K562 (cell line): Measurements from ENCODE around the gene HOXA4. TPM values are rescaled to one million over a fixed set of nuclear protein-coding genes. Genes with fewer than 3 reads are reported as not detected.

Experiments
- ATAC-seq: fragments of 200-7000 bp; cut with Tn5 transposase; 3 replicates; pipeline ENCODE4 v1.9.1; 2020; ENCODE audit warnings: moderate library complexity
- BruUV-seq: library from RNA; stranded (reverse); fragments of 400-500 nt; replicated peaks from 2 replicates; lab custom pipeline; 2021; lab: Mats Ljungman, UMichigan
- CTCF ChIA-PET: fragments of 300-600 bp; formaldehyde crosslinking; extraction: SDS; loops from one replicate; lab custom pipeline; 2021; ENCODE audit warnings: low intra/inter-chr PET ratio; lab: Yijun Ruan, JAX
- POLR2A ChIA-PET: fragments of 300-600, 350-650 bp; sonication (Branson Sonifier 250); formaldehyde crosslinking; extraction: SDS; loops from one replicate; lab custom pipeline; 2021; ENCODE audit warnings: antibody characterized with exemption, inconsistent platforms; lab: Yijun Ruan, JAX
- DNase-seq, 4 experiments: peaks; one replicate each; pipeline versions ENCODE4 v3.0.0 to v3.0.0-alpha.2; 2011 to 2018; ENCODE audit warnings: low spot score in 3 of 4, mixed read lengths in 3 of 4; ENCODE audit errors: extremely low read depth in 1 of 4
- FAIRE-seq: peaks from 2 replicates; lab custom pipeline; 2011; peaks lifted over from hg19 to GRCh38; lab: Jason Lieb, UNC
- H2AFZ ChIP-seq: 2 replicates; pipeline ENCODE4 v1.6.0; 2011; ENCODE audit warnings: low read depth, low read length, control low read depth, inconsistent platforms
- H3K27ac ChIP-seq: fragments of 200-600 bp; 3 replicates; pipeline ENCODE4 v1.8.0; 2011; ENCODE audit warnings: low read depth, mild to moderate bottlenecking, control low read depth, inconsistent platforms, low read length, moderate library complexity, mixed read lengths; ENCODE audit errors: extremely low read depth
- H3K27me3 ChIP-seq, 2 experiments: fragments of 300-600 bp in 1 of 2; 2 replicates in 1 of 2; 3 replicates in 1 of 2; pipeline versions ENCODE4 v1.6.0 to v1.8.0; 2011; ENCODE audit warnings: inconsistent platforms in 2 of 2, low read length in 2 of 2, mild to moderate bottlenecking in 1 of 2, mixed read lengths in 1 of 2, moderate library complexity in 1 of 2; ENCODE audit not compliant: control insufficient read depth in 2 of 2, insufficient read depth in 2 of 2
- H3K36me3 ChIP-seq: fragments of 300-600 bp; 3 replicates; pipeline ENCODE4 v1.8.0; 2011; ENCODE audit warnings: mild to moderate bottlenecking, low read length, inconsistent platforms; ENCODE audit not compliant: control insufficient read depth, insufficient read depth
- H3K4me1 ChIP-seq, 2 experiments: fragments of 200-600 bp in 1 of 2; replicated peaks in 1 of 2; 2 replicates in 1 of 2; 3 replicates in 1 of 2; pipeline versions ENCODE4 v1.5.1 to v1.8.0; 2011; ENCODE audit warnings: inconsistent platforms in 2 of 2, low read length in 2 of 2, mild to moderate bottlenecking in 1 of 2, mixed read lengths in 1 of 2, moderate library complexity in 1 of 2; ENCODE audit not compliant: control insufficient read depth in 2 of 2, insufficient read depth in 2 of 2
- H3K4me2 ChIP-seq: 2 replicates; pipeline ENCODE4 v1.6.1; 2011; ENCODE audit warnings: low read length, control low read depth, inconsistent platforms, mixed read lengths; ENCODE audit not compliant: insufficient read depth
- H3K4me3 ChIP-seq: fragments of 200-600 bp; sonication (generic), shearing (Covaris generic); 2 replicates; pipeline ENCODE4 v1.5.1; 2016; ENCODE audit warnings: control low read depth, inconsistent platforms
- H3K79me2 ChIP-seq: fragments of 200-600 bp; 3 replicates; pipeline ENCODE4 v1.8.0; 2011; ENCODE audit warnings: low read length, inconsistent platforms; ENCODE audit not compliant: control insufficient read depth, insufficient read depth
- H3K9ac ChIP-seq, 2 experiments: 2 replicates each; pipeline versions ENCODE4 v1.6.0 to v1.6.1; 2011; ENCODE audit warnings: low read depth in 2 of 2, low read length in 2 of 2, control low read depth in 1 of 2, inconsistent platforms in 1 of 2, mild to moderate bottlenecking in 1 of 2, mixed read lengths in 1 of 2; ENCODE audit not compliant: insufficient read depth in 1 of 2
- H3K9me1 ChIP-seq: one replicate; pipeline ENCODE4 v1.6.0; 2011; ENCODE audit warnings: inconsistent platforms, mild to moderate bottlenecking, low read length, moderate library complexity; ENCODE audit not compliant: control insufficient read depth, insufficient read depth
- H3K9me3 ChIP-seq: replicated peaks from 2 replicates; pipeline ENCODE4 v1.5.1; 2011; ENCODE audit warnings: low read depth, low read length, inconsistent platforms; ENCODE audit not compliant: control insufficient read depth, insufficient read depth
- H4K20me1 ChIP-seq: replicated peaks from 2 replicates; pipeline ENCODE4 v1.6.1; 2011; ENCODE audit warnings: low read length, inconsistent platforms, mixed read lengths; ENCODE audit not compliant: control insufficient read depth, insufficient read depth
- BRD4 ChIP-seq: fragments of 200-600 bp; sonication (generic); IDR thresholded peaks from 2 replicates; pipeline ENCODE4 v1.6.1; 2017; ENCODE audit warnings: inconsistent platforms
- HDGF ChIP-seq: fragments of 450-650 bp; IDR thresholded peaks from 2 replicates; pipeline ENCODE4 v1.6.1; 2016
- MECOM ChIP-seq: fragments of 250-450 bp; sonication (Bioruptor Pico); IDR thresholded peaks from 2 replicates; pipeline ENCODE4 v1.8.0; 2022; ENCODE audit warnings: inconsistent platforms
- NFYB ChIP-seq: IDR thresholded peaks from 2 replicates; pipeline ENCODE4 v1.6.1; 2011; ENCODE audit warnings: mild to moderate bottlenecking, moderate library complexity; ENCODE audit not compliant: insufficient read length; ENCODE audit errors: extremely low read depth
- NUFIP1 ChIP-seq: fragments of 450-650 bp; IDR thresholded peaks from 2 replicates; pipeline ENCODE4 v1.6.1; 2018; ENCODE audit not compliant: partially characterized antibody
- PCBP1 ChIP-seq: fragments of 200-400 bp; formaldehyde crosslinking; IDR thresholded peaks from 2 replicates; pipeline ENCODE4 v1.6.1; 2018; ENCODE audit warnings: mild to moderate bottlenecking, low read depth, low read length; ENCODE audit not compliant: poor library complexity, severe bottlenecking
- PCBP2 ChIP-seq: fragments of 200-400 bp; formaldehyde crosslinking; IDR thresholded peaks from 2 replicates; pipeline ENCODE4 v1.6.1; 2018; ENCODE audit warnings: low read length, low read depth, mild to moderate bottlenecking, moderate library complexity; ENCODE audit not compliant: poor library complexity, severe bottlenecking
- RBM14 ChIP-seq: fragments of 200-400 bp; formaldehyde crosslinking; IDR thresholded peaks from 2 replicates; pipeline ENCODE4 v1.6.1; 2018; ENCODE audit warnings: low read depth, mild to moderate bottlenecking, low read length, moderate library complexity, borderline replicate concordance; ENCODE audit not compliant: insufficient read depth
- TEAD4 ChIP-seq, 2 experiments: sonication (generic) in 1 of 2; formaldehyde crosslinking in 1 of 2; IDR thresholded peaks; 2 replicates each; pipeline versions ENCODE4 v1.6.1 to v1.8.0; 2012 to 2022; ENCODE audit warnings: borderline replicate concordance in 1 of 2, inconsistent platforms in 1 of 2, low read length in 1 of 2, mild to moderate bottlenecking in 1 of 2, missing genetic modification reagents in 1 of 2
- U2AF1 ChIP-seq: fragments of 200-400 bp; formaldehyde crosslinking; optimal IDR thresholded peaks from 2 replicates; pipeline ENCODE3; 2017; ENCODE audit warnings: mild to moderate bottlenecking, low read depth, low read length, moderate library complexity
- ZBTB7A ChIP-seq: IDR thresholded peaks from 2 replicates; pipeline ENCODE4 v1.6.1; 2011; ENCODE audit warnings: low read depth, mild to moderate bottlenecking, low read length, moderate library complexity, borderline replicate concordance; ENCODE audit not compliant: control insufficient read depth
- WGBS: fragments of 100-300 bp; shearing (Covaris generic); methylation state at CpG from one replicate; pipeline ENCODE4 v1.1.6; 2016; ENCODE audit warnings: low coverage, mixed read lengths; ENCODE audit not compliant: insufficient coverage; ENCODE audit errors: missing lambda C conversion rate; 5-methylcytosine and 5-hydroxymethylcytosine counted together
- in situ Hi-C: fragments of 300-500 bp; cut with MboI; formaldehyde crosslinking; loops from 4 replicates; pipeline ENCODE4 v1.15.0; 2018; ENCODE audit warnings: inconsistent platforms, mixed read lengths
- intact Hi-C: fragments of 100-400 bp; cut with micrococcal nuclease; formaldehyde crosslinking; loops from 2 replicates; pipeline ENCODE4 v1.14.2; 2022
- polyA plus RNA-seq, 8 experiments: library from polyadenylated mRNA; depleted of rRNA in 4 of 8; stranded (reverse) in 5 of 8; unstranded in 3 of 8; fragments of >200 nt; fragmentation: Nextera tagmentation in 2 of 8; fragmentation: Illumina TruSeq in 1 of 8; extraction: Ambion mirVana in 2 of 8; extraction: Trizol in 1 of 8; gene quantifications; 2 replicates each; pipeline versions ENCODE4 v1.2.1 to v1.2.3, GENCODE V29; 2011 to 2014; ENCODE audit warnings: inconsistent platforms in 1 of 8, missing spikeins in 1 of 8
- total RNA-seq, 7 experiments: library from RNA; depleted of rRNA in 6 of 7; stranded (reverse); fragments of >200 nt in 6 of 7; fragmentation: Illumina TruSeq in 2 of 7; extraction: Trizol in 2 of 7; gene quantifications; 2 replicates each; pipeline versions ENCODE4 v1.2.1 to v1.2.3, GENCODE V29; 2011 to 2021; ENCODE audit warnings: low replicate concordance in 1 of 7
- TF ChIP-seq, protein P1 (sequence below): sonication (generic); formaldehyde crosslinking; IDR thresholded peaks from 2 replicates; pipeline ENCODE4 v1.8.1; 2023; ENCODE audit warnings: mild to moderate bottlenecking, missing genetic modification reagents
- TF ChIP-seq, protein P2 (sequence below), 2 experiments: IDR thresholded peaks; 2 replicates each; pipeline ENCODE4 v1.6.1; 2011; ENCODE audit warnings: borderline replicate concordance in 1 of 2, control low read depth in 1 of 2, low read depth in 1 of 2, low read length in 1 of 2, mild to moderate bottlenecking in 1 of 2, mixed read lengths in 1 of 2, moderate library complexity in 1 of 2; ENCODE audit not compliant: insufficient read depth in 1 of 2, insufficient read length in 1 of 2, poor library complexity in 1 of 2, severe bottlenecking in 1 of 2; ENCODE audit errors: extremely low read depth in 1 of 2

HOXA4 gene
- total and polyA plus RNA-seq, 9 of the 15 experiments (the other 6 are each of a cell fraction or from before 2014, with no cell fraction given): not detected

DNA sequence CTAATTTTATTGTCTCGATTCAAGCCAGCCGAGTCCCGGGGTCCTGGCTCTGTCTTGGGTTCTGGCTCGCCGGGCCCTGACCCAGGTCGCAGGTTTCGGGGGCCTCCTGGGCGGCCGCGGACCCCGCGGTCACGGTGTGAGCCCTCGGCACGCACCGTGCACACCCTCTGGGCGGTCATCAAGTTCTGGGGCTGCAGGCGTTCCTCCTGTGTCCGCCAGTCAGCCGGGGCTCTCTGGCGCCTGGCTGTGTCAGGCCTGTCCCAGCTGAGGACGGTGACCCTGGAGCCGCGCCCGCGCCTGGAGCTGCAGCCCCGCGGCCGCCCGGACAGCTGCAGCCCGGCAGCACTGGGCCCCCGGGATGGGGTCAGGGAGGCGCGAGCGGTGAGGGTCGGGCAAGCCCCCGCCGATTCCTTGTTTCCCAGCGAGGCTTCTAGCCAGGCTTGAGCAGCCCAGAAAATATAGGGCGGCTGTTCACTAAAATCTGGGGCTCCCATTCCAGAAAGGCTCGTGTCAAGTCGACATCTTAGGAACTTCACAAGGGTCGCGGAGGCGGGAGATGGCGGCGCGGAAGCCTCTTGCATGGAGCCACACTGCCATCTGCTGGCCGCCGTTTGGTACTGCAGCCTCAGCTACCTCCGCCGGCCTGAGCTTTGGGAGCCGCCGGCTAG, 30.1 kb upstream of the HOXA4 start:
- FAIRE-seq (peak; percentile 95), DNase-seq (peak; percentile 81 to 88 (median 84)), ATAC-seq (peak; percentile 89)
- Histone ChIP-seq H3K27ac (no peak overlapping the region), H3K4me3 (peak overlapping the region; percentile 14), H3K36me3 (no peaks in the 10 kb centered on the region), H3K9me3 (no peaks in the 10 kb centered on the region), H3K4me2 (peak overlapping the region; percentile 70), H3K27me3 (peaks cover 18 to 76% of the 10 kb centered on the region in 2 experiments), H2AFZ (peak overlapping the region; percentile 83), H3K9ac (peak overlapping the region in 1 of 2 experiments; percentile 66; a peak in 1 of 4 replicates), H4K20me1 (no peaks in the 10 kb centered on the region), H3K4me1 (peaks cover 0 to 26% of the 10 kb centered on the region in 2 experiments; a peak in 2 of 5 replicates), H3K79me2 (no peaks in the 10 kb centered on the region), H3K9me1 (no peaks in the 10 kb centered on the region)
- ChIA-PET CTCF (interaction anchor here (0.6 to 2.5 kb wide), 7 partner anchors 34 to 793 kb away, joined by 3 to 16 read pairs (median 4); no protein-coding TSS in a partner anchor), POLR2A (interaction anchor here (0.7 to 1.5 kb wide), 3 partner anchors 9 to 648 kb away, joined by 3 to 4 read pairs (median 3); no protein-coding TSS in a partner anchor)
- 20% methylated on average over 51 of the region's 54 CpGs for WGBS
- BruUV-seq: no TSS peak
- in situ Hi-C loops (loop anchor here (25.0 kb wide), 3 partner anchors 648 to 1273 kb away; no protein-coding TSS in a partner anchor), intact Hi-C loops (loop anchor here (2.0 to 5.0 kb wide), 5 partner anchors 298 to 1268 kb away; partner anchors contain the start of genes SKAP2 and SNX10)
- TF ChIP-seq U2AF1 (no peak), BRD4 (no peak), PCBP2 (no peak), TEAD4 (IDR thresholded peaks at IDR 0.05; ENCODE audit: low read length) (peak; percentile 82), TEAD4 (CRISPR knock-in tag; IDR thresholded peaks at IDR 0.05; ENCODE audit: borderline replicate concordance) (no peak), MECOM (CRISPR knock-in tag) (no peak), RBM14 (no peak), PCBP1 (no peak), HDGF (no peak), NUFIP1 (no peak), ZBTB7A (peak; percentile 71; the same call in 1 of the 2 replicates), NFYB (no peak)
- TF ChIP-seq, protein P1, sequence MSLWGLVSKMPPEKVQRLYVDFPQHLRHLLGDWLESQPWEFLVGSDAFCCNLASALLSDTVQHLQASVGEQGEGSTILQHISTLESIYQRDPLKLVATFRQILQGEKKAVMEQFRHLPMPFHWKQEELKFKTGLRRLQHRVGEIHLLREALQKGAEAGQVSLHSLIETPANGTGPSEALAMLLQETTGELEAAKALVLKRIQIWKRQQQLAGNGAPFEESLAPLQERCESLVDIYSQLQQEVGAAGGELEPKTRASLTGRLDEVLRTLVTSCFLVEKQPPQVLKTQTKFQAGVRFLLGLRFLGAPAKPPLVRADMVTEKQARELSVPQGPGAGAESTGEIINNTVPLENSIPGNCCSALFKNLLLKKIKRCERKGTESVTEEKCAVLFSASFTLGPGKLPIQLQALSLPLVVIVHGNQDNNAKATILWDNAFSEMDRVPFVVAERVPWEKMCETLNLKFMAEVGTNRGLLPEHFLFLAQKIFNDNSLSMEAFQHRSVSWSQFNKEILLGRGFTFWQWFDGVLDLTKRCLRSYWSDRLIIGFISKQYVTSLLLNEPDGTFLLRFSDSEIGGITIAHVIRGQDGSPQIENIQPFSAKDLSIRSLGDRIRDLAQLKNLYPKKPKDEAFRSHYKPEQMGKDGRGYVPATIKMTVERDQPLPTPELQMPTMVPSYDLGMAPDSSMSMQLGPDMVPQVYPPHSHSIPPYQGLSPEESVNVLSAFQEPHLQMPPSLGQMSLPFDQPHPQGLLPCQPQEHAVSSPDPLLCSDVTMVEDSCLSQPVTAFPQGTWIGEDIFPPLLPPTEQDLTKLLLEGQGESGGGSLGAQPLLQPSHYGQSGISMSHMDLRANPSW (CRISPR knock-in tag): no peak
- TF ChIP-seq, protein P2, sequence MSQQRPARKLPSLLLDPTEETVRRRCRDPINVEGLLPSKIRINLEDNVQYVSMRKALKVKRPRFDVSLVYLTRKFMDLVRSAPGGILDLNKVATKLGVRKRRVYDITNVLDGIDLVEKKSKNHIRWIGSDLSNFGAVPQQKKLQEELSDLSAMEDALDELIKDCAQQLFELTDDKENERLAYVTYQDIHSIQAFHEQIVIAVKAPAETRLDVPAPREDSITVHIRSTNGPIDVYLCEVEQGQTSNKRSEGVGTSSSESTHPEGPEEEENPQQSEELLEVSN (IDR thresholded peaks at IDR 0.05; ENCODE audit: borderline replicate concordance in 1 of 2, extremely low read depth in 1 of 2, insufficient read depth in 1 of 2, insufficient read length in 1 of 2, low read depth in 1 of 2, low read length in 1 of 2, poor library complexity in 1 of 2, severe bottlenecking in 1 of 2): peak in 1 of 2 experiments; percentile 81
